Measurements from ENCODE around the gene IQGAP3.

Gene IQGAP3

DNA sequence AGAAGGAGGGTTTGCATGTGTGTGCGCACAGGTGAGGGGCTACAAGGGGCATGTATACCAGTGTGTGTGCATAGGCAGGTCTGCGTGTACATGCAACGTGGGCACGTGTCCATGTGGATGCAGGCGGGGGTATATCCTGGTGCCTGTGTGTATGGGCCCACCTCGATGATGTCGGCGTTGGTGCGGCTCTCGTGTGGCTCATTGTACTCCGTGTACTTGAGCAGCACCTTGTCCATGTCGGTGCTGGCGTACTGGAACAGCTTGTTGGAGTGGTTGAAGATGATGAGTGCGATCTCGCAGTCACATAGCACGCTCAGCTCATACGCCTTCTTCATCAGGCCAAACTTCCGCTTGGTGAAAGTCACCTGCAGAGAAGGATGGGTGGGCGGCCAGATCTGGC, 90.1 kb downstream of the IQGAP3 start:
- no peak for DNase-seq (ENCODE audit: low spot score)

DNA sequence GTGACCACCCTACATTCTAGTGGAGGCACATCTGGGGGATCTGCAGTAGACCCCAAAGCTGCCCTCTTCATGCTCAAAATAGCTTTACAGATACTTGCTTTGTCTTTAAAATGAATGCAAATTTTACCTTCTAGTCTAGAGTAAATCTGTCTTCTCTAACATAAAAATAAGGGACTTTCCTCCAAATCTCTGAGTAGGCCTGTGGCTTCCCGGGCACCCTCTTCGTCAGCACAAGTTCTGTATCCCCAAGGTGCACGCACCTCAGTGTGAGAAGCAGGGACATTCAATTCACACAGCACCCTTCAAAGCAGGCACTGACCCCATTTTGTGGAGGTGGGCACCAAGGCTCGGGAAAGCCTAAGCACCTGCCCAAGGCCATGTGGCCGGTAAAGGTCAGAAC, 90.8 kb downstream of the IQGAP3 start:
- DNase-seq (ENCODE audit: low spot score), result no peak

DNA sequence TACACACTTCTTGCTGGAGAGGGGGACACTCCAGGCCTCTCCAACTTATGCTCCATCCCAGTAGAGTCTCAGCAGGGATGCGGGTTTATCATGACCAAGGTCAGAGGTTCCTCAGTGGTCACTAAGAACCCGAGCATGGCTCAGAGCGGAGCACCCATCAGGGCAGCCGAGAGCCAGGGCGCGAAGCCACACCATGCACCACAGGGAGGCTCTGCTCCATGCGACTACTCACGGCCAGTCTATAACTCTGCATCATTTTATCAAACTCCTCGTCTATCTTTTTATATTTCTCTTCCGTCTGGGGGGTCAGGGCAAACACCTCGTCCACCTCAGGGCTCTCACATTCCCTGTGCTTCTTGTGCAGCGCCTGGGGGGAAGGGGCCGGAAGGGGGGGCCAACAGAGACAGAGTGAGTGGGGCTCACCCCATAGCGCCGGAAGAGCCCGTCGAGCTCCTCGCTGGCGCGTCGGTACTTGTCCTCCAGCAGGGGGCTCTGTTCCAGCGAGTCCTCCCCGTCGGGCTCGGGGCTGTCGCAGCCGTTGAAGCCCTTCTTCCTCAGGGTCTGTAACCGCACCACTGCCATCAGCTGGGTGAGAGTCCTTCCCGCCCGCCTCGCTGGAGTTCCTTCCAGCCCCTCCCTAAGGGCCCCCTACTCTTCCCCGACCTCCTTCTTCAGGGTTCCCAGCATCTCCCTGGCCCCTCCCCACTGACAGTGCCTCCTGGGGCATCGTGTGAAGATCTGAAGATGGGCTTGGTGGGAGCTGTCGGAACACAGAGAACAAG, 91.8 kb downstream of the IQGAP3 start:
- DNase-seq (ENCODE audit: low spot score), result peak; percentile 50

DNA sequence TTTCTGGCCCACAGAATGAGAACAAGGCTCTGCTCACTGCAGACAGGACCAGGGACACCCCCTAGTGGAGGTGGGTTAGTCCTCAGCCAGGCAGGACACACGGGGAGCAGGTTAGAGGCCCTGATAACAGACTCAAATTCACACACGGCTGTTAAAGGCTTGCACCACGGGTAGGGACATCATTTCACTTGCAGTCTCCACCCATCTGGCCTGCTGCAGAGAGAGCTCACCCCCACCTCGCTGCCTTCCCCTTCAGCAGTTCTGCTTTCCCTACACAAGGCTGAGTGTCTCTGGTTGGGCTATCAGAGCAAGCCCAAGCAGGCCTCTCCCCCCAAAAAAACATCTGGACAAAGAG, 92.4 kb downstream of the IQGAP3 start:
- no peak for DNase-seq (ENCODE audit: low spot score)

DNA sequence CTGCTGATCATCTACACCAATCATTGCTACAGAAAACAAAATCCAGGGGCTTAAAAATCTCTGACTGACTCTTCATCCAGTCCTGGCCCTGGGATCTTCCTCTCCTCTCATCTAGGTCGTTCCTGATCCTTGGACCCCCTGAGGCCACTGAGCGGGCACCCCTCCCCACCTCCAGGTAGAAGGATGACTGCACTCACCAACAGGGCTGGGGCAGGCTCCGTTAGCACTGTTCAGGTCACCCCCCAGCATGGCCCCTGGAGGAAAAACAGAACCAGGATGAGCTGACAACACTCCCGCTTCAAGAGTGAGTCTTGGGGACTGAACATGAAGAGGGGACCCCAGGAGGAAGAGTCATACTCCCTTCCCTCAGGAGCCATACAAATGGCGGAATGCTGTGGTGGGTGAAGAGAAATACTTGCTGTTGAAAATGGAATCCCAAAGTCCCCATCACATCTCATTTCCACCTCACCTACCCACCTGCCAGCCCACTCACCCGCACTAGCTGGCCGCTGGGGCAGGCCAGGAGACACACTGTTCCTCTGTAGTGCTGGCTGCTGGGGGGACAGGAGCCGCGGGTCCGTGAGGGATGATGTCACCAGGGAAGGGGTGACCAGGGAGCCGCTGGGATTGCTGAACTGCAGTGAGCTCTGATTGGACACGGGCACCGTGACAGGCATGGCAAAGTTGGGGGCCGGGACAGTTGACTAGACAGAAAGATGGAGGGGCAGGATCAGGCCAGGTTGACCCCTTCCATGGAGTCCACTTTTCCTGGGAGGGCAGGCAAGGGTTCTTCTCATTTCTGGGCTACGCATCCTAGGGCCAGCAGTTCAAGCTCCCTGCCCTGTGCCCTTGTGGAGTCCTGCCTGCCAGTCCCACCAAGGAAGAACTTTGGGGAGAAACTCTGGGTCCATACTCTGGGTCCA, 93.0 kb downstream of the IQGAP3 start:
- no peak for DNase-seq (ENCODE audit: low spot score)

DNA sequence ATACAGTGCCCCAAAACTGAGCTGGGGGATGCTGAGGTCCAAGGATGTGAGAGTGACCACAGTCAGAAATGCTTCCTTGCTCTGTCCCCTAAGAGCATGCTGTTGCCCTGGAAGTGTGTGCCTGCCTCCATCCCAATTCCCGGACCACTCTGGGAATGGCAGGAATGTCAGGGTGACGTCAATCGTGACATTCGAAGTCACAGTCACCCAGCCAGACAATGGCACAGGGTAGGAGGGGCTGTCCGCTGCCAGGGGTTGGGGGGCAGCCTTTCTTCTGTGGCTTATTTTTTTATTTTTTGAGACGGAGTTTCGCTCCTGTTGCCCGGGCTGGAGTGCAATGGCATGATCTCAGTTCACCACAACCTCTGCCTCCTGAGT, 94.1 kb downstream of the IQGAP3 start:
- no peak for DNase-seq (ENCODE audit: low spot score)

DNA sequence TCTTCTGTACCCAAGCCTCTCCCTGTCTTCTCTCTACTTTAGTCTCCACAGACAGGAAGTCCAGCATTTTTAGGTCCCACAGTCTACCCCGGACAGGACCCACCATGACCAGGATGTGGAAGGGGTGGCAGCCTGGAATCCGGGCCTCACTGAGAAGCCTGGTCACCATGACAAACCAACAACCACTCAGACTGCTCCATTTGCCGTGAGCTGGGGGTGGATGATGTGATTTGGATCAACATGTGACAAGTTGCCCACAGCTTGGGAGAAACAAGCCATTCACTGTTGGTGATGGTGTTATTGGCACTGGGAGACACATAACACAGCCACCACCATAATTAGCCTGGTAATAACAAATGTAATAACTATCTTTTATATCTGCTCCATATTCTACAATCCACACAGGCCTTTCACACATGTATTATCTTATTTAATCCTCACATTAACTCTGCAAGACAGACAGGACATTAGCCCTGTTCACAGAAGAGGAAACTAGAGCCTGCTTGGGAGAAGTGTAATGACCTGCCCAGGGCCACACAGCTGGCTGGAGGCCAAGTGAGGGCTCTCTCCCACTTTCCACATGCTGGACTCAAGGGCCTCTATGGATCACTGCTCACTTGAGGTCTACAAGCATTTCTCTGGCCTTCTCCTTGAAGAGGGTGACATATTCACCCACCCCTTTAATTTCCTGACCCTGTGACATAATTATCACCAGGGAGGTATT, 94.7 kb downstream of the IQGAP3 start:
- DNase-seq (ENCODE audit: low spot score), result no peak

DNA sequence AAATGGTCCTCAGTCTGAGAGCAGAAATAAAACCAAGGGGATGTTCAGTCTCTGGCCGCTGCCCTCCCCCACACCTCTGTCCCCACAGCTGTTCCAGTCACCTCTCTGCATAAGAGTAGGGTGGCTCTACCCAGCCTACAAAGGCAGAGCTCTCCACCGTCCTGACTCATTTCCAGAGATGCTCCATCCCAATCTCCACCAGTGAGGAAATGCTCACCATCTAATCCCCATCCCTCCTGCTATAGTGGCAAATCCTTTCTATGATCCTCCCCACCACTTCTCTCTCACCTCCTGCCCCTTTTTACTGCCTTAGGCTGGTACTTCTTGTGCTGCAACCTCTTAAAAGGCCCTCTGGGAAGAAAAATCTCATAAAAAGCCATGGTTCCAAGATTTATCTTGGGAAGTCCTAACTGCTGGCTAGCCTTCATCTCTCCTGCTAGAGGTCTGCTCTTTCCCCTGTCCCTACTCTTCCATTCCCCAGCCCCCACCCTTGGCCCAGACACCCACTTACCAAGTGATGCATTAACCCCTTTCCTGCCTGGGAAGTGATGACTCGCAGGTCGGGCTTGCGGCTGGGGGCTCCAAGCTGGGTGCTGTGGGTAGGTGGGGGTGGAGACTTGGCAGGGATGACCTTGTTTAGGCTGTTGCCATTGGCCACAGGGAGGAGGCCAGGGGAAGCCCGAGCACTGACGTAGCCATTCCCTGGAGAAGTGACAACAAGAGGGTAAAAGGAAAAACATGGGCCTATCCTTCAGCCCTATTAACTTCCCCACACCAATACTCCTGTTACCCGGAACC, 95.7 kb downstream of the IQGAP3 start:
- peak; percentile 61 for DNase-seq (ENCODE audit: low spot score)

DNA sequence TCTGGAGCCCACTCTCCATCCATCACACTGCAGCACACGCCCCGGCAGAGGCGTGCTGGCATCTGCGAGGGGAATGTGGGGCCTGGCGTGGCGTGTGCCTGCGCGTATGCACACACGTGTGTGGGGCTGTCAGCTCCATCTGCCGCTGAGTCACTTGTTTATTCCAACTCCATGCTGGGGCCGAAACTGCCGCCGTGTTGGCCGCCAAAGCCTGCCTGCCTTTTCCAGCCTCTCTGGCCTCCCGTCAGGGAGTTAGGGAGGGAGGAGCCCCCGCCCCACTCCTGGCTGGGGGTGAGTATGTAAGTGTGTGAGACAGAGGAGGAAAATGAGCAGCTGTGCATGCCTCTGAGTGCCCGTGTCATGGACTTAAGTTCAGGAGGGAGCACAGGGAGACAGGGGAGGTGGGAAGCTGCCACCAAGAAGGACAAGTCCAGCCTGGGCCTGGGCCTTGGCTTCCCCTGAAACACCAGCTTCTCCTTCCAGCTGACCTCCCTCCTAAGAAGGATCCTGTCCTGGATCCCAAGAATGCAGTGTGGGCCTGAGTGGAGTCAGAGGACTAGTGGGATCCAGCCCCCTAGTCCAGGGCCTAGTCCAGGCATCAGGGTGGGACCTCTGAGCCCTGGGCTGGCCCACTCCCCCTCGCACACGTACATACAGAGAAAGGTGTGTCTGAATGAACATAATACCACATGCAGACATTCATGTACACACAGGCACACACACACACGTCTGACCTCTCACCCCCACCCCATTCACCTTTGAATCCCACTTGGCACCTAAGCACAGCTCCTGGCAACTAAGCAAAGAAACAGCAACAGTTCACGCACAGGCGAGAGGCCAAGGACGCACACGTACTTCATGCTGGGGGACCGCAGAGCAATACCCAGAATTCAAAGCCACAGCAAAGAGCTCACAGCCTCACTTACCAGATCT, 96.5 kb downstream of the IQGAP3 start:
- peak; percentile 88 for DNase-seq (ENCODE audit: low spot score)

All from AG08395 (cell line).